ENCODE measurements around the gene EIF5AL1. TPM values are rescaled to one million over a fixed set of nuclear protein-coding genes. Genes with fewer than 3 reads are reported as not detected.
"Not testable (repeated sequence)": the region's sequence is repeated elsewhere in the genome, so short reads cannot be mapped to it uniquely, and the experiment has no call there.

Gene EIF5AL1
- total RNA-seq, 2 experiments from 2014 or later = 2.6 to 3.5 TPM

GRCh38 chr10:79555354-79556309 lies 43.3 kb downstream of the EIF5AL1 start:
- no peaks in the 10 kb centered on the region for H3K27me3 Mint-ChIP-seq (ENCODE audit: low read depth)
- CTCF ChIA-PET = no interaction called here
- no peaks in the 10 kb centered on the region for H3K9me3 Mint-ChIP-seq
- H3K36me3 Mint-ChIP-seq (ENCODE audit: low read depth) = no peaks in the 10 kb centered on the region
- no peak overlapping the region for H3K4me3 Mint-ChIP-seq
- H3K27ac Mint-ChIP-seq = no peak overlapping the region
- DNase-seq = no peak
- intact Hi-C loops (cut with micrococcal nuclease) = no loop called here
- no peaks in the 10 kb centered on the region for H3K4me1 Mint-ChIP-seq (ENCODE audit: low read depth)

GRCh38 chr10:79556961-79557360 lies 44.6 kb downstream of the EIF5AL1 start:
- H3K36me3 Mint-ChIP-seq (ENCODE audit: low read depth); intact Hi-C loops (cut with micrococcal nuclease); H3K9me3 Mint-ChIP-seq; H3K27me3 Mint-ChIP-seq (ENCODE audit: low read depth); H3K27ac Mint-ChIP-seq; H3K4me1 Mint-ChIP-seq (ENCODE audit: low read depth); DNase-seq; H3K4me3 Mint-ChIP-seq: not testable (repeated sequence)
- CTCF ChIA-PET = interaction anchor here (0.6 kb wide), 1 partner anchor 457 kb away, joined by 3 read pairs; no protein-coding TSS in a partner anchor

- no peak for DNase-seq
- H3K9me3 Mint-ChIP-seq = no peaks in the 10 kb centered on the region
- no peak overlapping the region for H3K27ac Mint-ChIP-seq
- intact Hi-C loops (cut with micrococcal nuclease) = no loop called here
- peaks cover 6% of the 10 kb centered on the region for H3K4me1 Mint-ChIP-seq (ENCODE audit: low read depth)
- H3K4me3 Mint-ChIP-seq = no peak overlapping the region
- H3K36me3 Mint-ChIP-seq (ENCODE audit: low read depth) = no peaks in the 10 kb centered on the region
- peaks cover 8% of the 10 kb centered on the region for H3K27me3 Mint-ChIP-seq (ENCODE audit: low read depth)
- CTCF ChIA-PET = interaction anchor here (0.6 kb wide), 1 partner anchor 1103 kb away, joined by 3 read pairs; no protein-coding TSS in a partner anchor
These were observed 47.4 kb downstream of the EIF5AL1 start for GRCh38 chr10:79559726-79560125.

GRCh38 chr10:79560160-79560709 lies 47.9 kb downstream of the EIF5AL1 start, which contains the start of gene SFTPA2:
Gene SFTPA2, minus strand, starts transcription at chr10:79560407. Its CDS starts 924 bp downstream, at chr10:79559483.
- H3K4me3 Mint-ChIP-seq = no peak within 1 kb of the TSS
- CTCF ChIA-PET = interaction anchor here (0.8 kb wide), 1 partner anchor 368 kb away, joined by 3 read pairs; no protein-coding TSS in a partner anchor
- DNase-seq = no peak
- H3K27ac Mint-ChIP-seq = no peak within 1 kb of the TSS
- H3K27me3 Mint-ChIP-seq (ENCODE audit: low read depth) = peaks cover 8% of the 10 kb centered on the region
- intact Hi-C loops (cut with micrococcal nuclease) = no loop called here
- H3K9me3 Mint-ChIP-seq = no peaks in the 10 kb centered on the region
- H3K4me1 Mint-ChIP-seq (ENCODE audit: low read depth) = peaks cover 6% of the 10 kb centered on the region
- H3K36me3 Mint-ChIP-seq (ENCODE audit: low read depth) = no peaks in the 10 kb centered on the region

- Mint-ChIP-seq H3K9me3 (no peaks in the 10 kb centered on the region), H3K4me1 (ENCODE audit: low read depth) (peaks cover 6% of the 10 kb centered on the region), H3K27me3 (ENCODE audit: low read depth) (peaks cover 8% of the 10 kb centered on the region), H3K4me3 (no peak overlapping the region), H3K36me3 (ENCODE audit: low read depth) (no peaks in the 10 kb centered on the region), H3K27ac (no peak overlapping the region)
- intact Hi-C loops (cut with micrococcal nuclease) = no loop called here
- CTCF ChIA-PET = interaction anchor here (0.8 to 2.2 kb wide), 2 partner anchors 26 to 367 kb away, joined by 3 to 4 read pairs; no protein-coding TSS in a partner anchor
- DNase-seq = no peak
These were observed 48.9 kb downstream of the EIF5AL1 start for GRCh38 chr10:79561257-79561656.

- peaks cover 12% of the 10 kb centered on the region for H3K27me3 Mint-ChIP-seq (ENCODE audit: low read depth)
- H3K27ac Mint-ChIP-seq = no peak overlapping the region
- intact Hi-C loops (cut with micrococcal nuclease) = loop anchor here (1.0 to 2.0 kb wide), 3 partner anchors 47 to 485 kb away; no protein-coding TSS in a partner anchor
- peak; percentile 81 for DNase-seq
- H3K4me1 Mint-ChIP-seq (ENCODE audit: low read depth) = peaks cover 6% of the 10 kb centered on the region
- H3K9me3 Mint-ChIP-seq = no peaks in the 10 kb centered on the region
- no peaks in the 10 kb centered on the region for H3K36me3 Mint-ChIP-seq (ENCODE audit: low read depth)
- CTCF ChIA-PET = interaction anchor here (1.8 to 2.2 kb wide), 2 partner anchors 25 to 46 kb away, joined by 4 to 6 read pairs; no protein-coding TSS in a partner anchor
- H3K4me3 Mint-ChIP-seq = no peak overlapping the region
These were observed 49.9 kb downstream of the EIF5AL1 start for GRCh38 chr10:79562135-79562756.

GRCh38 chr10:79563426-79563825 lies 51.1 kb downstream of the EIF5AL1 start:
- Mint-ChIP-seq H3K27me3 (ENCODE audit: low read depth) (peaks cover 18% of the 10 kb centered on the region), H3K4me3 (no peak overlapping the region), H3K9me3 (no peaks in the 10 kb centered on the region), H3K36me3 (ENCODE audit: low read depth) (no peaks in the 10 kb centered on the region), H3K4me1 (ENCODE audit: low read depth) (peaks cover 6% of the 10 kb centered on the region), H3K27ac (no peak overlapping the region)
- intact Hi-C loops (cut with micrococcal nuclease) = loop anchor here (2.0 kb wide), 1 partner anchor 483 kb away; no protein-coding TSS in a partner anchor
- CTCF ChIA-PET = interaction anchor here (0.6 to 2.2 kb wide), 5 partner anchors 8 to 696 kb away, joined by 3 to 6 read pairs (median 3); no protein-coding TSS in a partner anchor
- DNase-seq = no peak

Other genes starting within 250 kb of the EIF5AL1 start
- gene PPIF, start 165.1 kb upstream of the EIF5AL1 start, total RNA-seq = 10 to 100 TPM; 94.1 to 95.6 TPM
- gene ZCCHC24, start 66.9 kb upstream of the EIF5AL1 start, total RNA-seq = under 1 TPM; 0.52 to 0.69 TPM
- not detected for gene SFTPA2, start 47.9 kb downstream of the EIF5AL1 start, total RNA-seq
- not detected for gene SFTPA1, start 98.4 kb downstream of the EIF5AL1 start, total RNA-seq
- gene NUTM2B, start 190.7 kb downstream of the EIF5AL1 start, total RNA-seq = under 1 TPM; 0.19 to 0.49 TPM